SK-MEL-5 (cell line): ENCODE results near the gene TTYH3. TPM values are rescaled to one million over a fixed set of nuclear protein-coding genes. Genes with fewer than 3 reads are reported as not detected.
"Not testable (repeated sequence)": the region's sequence is repeated elsewhere in the genome, so short reads cannot be mapped to it uniquely, and the experiment has no call there.

ENCODE experiments used
- DNase-seq: peaks from one replicate; pipeline ENCODE4 v3.0.0-alpha.2; 2016; ENCODE audit warnings: low read depth, low spot score
- in situ Hi-C: cut with HindIII; loops from 2 replicates; pipeline ENCODE4 v1.10.0; 2016; ENCODE audit warnings: low sequenced_read_pairs, high pct_unique_total_duplicates, low pct_unique_long_range_greater_than_20kb
- total RNA-seq: library from RNA; depleted of rRNA; stranded (reverse); fragments of >200 nt; shearing (Covaris generic); gene quantifications from 2 replicates; pipeline ENCODE4 v1.2.3, GENCODE V29; 2014

The TTYH3 gene
- total RNA-seq, 1 experiment from 2014 or later = 156 TPM

DNA sequence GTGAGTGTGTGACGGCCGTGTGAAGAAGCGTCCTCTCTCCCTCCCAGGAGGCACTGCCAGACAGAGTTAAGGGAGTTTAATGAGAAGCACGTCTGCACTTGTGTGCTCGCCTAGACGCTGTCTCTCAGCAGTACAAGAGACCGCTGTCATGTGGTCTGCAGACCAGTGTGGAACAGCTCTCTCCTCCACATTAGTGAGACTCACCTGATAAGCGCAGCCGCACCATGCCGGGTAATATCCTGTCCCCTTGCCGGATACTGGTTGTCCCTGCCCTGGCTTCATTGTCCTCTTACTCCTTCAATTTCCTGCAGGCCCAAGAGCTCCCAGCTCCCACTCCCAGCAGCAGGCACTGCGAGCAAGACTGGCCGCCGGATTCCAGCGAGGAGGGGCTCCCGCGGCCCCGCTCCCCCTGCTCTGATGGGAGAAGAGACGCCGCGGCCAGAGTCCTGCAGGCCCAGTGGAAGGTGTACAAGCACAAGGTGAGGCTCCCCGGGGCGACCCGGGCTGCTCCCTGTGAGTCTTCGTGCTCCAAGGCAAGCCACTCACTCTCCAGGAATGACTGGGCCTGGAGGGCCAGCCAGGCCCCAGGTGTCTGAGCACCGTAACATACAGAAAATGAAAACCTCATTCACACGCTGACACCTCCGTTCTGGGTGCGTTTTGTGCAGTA is 33.5 kb upstream of the TTYH3 start:
- DNase-seq = no peak
- in situ Hi-C loops = no loop called here

DNA sequence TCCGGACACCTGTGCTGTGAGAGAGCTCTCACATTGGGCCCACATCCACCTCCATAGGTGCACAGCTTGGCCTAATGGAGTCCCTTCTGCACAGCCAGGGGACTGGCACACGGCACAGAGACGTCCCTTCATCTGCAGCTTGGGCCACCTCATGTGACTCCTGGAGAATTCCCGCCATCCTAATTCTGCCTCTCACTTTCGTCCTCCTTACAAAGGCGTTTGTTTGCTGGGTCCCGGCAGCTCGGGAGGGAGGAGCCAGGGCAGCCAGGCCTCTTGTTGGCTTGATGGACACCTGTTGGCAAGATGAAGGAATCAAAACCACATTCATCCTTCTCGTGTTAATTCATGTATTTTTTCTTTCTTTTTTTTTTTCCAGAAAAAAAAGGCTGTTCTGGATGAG is 30.7 kb upstream of the TTYH3 start:
- DNase-seq = peak; percentile 92
- in situ Hi-C loops = no loop called here

DNA sequence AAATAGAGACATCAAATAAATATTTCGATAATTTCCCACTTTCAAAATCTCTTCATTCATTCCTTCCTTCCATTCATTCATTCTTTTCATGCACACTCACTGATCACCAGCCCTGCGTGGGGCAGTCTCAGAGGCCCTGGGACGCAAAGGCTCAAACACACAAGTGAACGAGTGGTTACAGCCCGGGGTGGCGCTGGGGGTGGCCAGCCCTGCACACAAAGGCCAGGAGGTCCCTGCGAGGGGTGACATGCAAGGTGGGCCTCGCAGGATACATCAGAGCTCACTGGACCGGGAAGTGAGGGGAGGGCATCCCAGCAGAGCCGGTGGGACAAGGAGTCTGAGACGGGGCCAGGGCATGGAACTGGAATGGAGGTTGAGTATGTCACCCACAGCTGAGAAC is 29.9 kb upstream of the TTYH3 start:
- in situ Hi-C loops = no loop called here

DNA sequence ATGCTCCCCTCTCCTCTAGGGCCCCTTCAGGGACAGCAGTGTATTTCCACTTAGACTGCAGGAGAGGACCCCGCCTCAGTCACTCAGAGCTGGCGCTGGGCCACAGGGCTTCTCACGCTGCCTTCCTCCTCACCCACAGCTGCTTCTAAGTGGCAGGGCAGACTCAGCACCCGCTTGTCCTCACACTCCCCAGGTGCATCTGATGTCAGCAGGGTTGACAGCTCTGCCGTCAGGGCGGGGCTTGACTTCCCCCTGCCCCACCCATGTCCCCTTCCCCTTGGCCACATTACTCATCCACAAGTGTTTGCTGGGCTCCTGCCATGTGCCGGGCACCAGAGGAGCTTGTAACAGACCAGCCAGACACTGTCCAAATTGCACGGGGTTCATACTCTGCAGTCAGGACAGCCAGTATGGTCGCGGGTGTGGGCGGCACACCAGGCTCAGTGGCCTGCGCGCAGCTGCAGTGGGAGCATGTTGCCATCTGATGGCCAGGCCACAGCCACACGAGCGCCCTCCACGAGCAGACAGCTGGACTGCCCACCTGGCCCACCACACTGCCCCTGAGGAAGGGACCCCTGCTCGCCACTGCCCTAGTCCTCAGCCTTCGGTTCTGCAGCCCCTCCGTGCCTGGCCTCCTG is 29.3 kb upstream of the TTYH3 start:
- DNase-seq = no peak
- in situ Hi-C loops = no loop called here

More for the DNA sequence above, 29.9 kb upstream of the TTYH3 start:
- DNase-seq = no peak

DNA sequence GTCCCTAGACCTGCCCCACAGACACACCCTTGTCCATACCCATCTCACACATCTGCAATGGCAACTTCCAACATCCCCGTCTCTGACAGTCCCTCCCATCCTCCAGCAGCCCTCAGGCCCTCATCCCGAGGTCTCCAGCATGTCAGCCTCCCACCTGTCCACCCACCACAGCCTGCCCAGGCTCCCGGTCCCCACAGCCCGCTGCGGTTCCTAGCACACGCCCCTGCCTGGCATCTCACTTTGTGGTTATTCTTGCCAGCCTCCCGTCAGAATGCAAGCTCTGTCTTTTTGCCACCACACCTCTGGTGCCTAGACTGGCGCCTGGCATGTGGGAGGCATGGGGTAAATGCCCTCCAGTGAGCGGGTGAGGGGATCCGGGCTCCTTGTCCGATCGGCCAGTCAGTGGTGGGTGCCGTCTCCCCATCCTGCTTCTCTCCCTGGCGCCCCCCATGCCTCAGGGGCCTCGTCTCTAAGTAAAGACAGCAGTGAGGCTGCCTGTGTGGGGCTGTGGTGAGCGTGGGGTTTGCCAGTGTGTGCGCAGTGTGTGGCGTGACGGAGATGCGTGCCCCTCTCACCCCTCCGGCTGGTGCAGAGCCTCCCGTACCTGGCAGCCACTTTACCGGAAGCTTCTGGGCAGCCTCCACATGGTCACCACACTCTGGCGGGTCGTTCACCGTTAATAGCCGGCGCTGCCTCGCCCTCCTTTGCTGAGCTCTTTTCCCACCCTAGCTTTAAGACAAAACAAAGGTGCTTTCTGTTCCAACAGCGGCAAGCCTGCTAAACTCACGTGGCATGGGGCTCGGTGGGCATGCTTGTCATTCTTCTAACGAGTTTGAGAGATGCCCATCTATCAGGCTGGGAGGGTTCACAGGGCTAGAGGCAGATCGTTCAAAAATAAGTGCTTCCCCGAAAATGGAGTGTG is 28.5 kb upstream of the TTYH3 start:
- in situ Hi-C loops = no loop called here
- no peak for DNase-seq

DNA sequence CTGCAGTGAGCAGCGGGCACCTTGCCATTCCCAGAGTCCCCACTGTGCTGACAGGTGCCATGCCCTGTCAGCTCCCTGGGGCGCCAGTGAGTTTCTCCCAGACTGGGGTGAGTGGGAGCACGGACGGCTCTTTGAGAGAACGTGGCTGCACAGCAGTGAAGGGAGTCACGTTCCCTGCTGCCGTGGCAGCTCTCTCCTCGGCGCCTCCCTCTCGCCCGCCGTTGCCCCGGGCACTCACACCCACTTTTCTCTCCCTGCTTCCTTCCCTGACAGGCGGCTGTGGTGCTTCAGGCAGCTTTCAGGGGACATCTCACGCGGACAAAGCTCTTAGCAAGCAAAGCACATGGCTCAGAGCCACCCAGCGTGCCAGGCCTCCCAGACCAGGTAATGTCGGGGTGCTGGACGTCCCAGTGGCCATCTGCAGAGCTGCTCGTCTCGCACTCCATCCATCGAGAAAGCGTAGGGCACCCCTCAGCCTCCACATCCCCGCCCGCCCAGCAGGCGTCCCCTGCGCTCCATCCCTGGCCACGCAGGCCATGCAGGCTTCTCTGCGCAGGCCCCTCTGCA is 27.1 kb upstream of the TTYH3 start:
- in situ Hi-C loops = no loop called here
- no peak for DNase-seq

DNA sequence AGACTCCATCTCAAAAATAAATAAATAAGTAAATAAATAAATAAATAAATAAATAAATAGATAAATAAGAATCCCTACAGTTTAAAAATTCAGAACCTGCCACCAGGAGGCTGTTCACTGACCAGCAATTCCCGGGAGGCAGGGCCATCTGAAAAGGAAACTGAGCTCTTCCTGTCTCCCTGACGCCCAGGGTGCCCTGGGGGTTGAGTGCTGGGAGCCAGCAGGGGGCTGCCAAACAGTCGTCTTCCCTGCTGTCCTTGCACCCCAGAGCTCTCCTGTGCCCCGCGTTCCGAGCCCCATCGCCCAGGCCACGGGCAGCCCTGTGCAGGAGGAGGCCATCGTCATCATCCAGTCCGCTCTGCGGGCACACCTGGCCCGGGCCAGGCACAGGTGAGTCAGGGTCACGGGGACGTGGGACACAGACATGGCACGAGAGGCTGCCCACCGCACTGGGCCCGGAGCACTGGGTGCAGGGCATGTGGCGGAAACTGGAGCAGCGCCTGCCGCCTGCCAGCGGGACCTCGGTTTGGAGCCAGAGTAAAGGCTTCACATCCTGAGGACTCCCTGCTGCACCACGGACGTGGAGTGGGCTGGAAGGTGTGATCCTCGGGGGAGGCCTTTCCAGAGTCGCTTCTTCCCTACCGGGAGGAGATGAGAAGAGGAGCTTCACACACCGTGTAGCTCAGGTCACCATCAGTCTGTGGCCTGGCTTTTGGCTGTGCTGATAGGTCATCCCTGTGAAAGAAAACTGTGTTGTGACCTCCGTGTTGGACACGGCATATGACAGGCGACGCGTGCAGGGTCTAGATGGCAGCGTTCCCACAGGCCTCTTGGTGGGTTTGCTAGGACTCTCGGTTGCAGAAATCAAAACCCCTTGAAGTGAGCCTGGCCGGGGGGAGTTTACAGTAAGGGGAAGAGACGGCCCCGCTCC is 25.9 kb upstream of the TTYH3 start:
- DNase-seq = no peak
- in situ Hi-C loops = no loop called here

DNA sequence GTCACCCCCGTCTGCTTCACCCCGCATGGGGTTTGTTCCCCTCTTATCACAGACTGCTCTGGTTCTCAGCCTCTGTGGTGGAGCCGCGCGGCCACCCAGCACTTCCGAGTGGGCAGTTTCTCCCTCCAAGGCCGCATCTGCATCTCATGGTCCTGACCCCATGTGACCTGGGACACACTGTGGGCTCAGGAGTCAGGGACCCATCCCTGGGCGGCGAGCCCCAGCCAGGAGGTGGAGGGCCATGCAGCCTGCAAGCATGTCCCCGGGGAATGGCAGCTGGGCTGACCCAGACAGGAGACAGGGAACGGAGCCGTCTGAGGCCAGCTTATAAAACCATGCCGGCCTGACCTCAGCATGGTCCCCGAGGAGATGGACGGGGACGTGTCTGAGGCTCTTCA is 25.2 kb upstream of the TTYH3 start:
- no peak for DNase-seq
- in situ Hi-C loops = no loop called here

DNA sequence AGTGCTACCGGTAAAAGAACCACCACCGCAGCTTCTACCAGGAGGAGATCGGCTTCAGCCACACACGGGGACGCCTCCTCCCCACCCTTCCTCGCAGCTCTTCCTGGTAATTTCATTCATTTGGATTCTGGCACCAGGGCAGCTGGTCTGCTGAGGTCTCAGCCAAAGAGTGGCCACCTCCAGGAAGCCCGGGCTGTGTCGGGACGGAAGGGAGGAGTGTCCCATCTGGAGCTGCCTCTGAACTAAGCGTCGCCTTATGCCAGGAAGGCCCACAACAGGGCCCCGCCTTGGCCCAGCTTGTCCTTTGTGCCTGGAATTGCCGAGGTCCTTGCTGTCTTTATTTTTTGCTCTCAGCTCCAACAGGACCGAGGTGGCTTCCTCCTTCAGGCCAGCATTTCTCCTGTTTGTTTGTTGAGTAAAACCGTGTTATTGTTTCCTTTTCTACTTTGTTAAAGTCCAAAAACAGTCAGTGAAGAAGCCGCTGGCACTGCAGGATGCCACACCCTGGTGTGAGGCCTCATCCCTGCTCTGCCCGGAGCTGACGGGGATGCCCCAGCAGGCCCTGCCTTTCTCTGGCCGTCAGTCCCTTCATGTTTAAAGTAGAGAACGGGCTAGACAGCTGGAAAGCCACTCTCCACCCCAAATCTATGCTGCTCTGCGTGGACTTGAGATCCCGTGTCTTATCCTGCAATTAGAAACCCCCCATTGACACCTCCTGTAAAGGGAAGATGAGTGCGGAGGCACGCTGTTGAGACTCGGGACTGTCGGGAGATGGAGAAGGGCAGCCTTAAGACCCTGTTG is 24.5 kb upstream of the TTYH3 start:
- in situ Hi-C loops = no loop called here
- peak; percentile 46 for DNase-seq

DNA sequence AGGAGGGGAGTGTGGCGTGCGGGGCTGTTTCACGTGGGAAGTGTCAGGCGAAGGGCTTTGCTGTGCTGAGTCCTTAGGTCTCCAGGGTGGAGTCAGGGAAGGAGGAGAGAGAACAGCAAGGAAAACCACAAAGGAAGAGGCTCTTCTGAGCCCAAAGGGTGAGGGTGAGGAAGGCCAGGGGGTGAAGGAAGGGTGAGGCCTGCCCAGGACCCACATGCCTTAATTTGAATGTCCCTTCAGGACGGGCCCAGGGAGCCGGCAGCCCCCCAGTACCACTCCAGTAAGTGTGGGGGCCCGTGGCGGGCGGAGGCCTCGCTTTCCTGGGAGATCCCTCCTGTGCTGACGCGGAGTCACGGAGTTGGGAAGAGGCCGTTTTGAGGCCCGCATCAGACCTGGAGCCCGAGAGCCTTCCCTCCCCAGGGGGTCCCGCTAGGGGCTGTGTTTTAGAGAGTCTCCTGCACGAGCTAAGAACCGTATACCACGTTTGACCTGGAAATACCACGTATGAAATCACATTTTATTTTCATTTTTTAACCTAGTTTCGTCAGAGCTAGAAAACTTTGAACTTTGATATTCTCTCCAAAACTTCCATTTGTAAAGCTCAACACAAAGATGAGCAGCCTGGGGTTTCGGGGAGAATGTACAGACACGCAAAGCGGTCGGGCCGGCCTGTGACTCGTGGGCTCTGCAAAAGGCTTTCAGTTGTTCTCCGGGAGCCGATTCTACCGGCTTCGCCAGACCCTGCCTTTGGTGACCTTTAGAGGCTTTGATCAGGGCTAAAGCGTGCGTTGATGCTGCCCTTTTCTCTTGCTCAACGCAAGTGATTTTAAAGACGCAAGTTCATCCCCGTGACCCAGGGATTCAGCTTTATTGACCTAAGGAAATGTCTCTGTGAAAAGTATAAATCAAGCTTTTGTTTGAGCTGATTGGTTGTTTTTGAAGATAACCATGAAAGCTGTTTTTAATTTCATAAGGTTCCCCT is 23.6 kb upstream of the TTYH3 start:
- in situ Hi-C loops = no loop called here
- peak; percentile 100 for DNase-seq

DNA sequence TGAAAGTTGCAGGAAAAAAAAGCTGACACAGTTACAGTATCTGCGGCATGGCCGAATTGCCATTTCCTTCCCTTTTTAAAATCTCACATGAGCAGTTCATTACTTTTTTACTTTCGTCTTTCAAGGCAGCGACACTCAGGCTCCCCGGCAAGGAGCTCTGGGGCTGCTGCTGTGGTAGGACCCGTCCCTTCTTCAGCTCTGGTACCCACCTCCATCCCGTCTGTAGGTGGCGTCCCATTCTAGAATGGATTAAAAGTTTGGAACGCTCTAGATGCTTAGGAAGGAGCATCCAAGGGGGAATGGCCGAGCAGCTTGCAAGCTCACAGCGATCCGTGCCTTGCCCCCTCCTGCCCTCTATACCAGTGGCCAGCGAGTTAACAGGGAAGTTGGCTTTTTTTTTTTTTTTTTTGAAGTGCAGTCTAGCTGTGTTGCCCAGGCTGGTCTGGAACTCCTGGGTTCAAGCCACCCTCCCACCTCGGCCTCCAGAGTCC is 22.8 kb upstream of the TTYH3 start:
- in situ Hi-C loops = no loop called here
- peak; percentile 96 for DNase-seq

DNA sequence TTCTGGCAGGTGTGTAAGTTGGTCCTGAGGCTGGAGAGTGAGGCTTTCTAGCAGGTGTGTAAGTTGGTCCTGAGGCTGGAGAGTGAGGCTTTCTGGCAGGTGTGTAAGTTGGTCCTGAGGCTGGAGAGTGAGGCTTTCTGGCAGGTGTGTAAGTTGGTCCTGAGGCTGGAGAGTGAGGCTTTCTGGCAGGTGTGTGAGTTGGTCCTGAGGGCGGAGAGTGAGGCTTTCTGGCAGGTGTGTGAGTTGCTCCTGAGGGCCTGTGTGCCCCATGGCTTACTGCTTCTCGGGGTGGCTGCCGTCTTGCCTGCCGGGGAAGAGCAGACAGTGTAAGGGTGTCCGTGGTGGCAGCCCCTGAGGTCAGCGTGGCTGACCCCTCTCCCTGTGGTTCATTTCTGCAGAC is 22.1 kb upstream of the TTYH3 start:
- DNase-seq, in situ Hi-C loops: not testable (repeated sequence)

DNA sequence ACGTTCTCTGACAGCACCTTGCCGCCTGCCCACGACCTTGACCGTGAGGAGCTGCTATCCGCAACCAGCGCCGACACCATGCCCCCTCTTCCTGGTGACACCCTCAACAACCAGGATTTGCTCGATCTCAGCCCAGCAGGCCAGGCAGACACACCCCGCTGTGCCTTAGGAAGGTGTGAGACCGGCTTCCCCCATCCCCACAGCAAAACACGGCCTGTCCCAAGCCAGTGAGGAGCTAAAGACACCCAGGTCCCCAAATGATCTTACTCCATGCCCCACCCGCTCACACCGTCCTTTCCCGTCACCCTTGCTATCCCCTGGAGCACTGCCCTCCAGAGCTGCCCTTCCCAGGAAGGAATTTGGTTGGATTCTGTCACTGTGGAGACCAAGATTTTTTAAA is 21.3 kb upstream of the TTYH3 start:
- no peak for DNase-seq

DNA sequence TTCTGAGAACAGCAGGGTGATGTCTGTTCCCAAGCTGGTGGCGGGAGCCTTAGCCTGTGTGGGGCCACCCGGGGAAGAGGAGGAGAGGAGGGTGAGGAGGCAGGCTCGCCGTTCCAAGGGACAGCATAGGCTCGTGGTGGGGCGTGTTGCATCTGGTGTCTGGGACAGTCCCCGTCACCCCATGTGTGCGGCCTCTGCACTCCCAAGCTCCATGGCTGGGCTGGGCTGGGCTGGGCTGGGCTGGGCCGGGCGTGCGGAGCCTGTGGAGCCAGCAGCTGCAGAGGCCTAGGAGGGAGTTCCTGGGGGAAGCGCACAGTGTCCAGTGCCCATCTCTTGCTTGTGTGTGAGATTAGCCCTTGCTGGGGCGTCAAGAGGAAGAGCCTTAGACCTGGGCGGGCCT is 20.9 kb upstream of the TTYH3 start:
- no peak for DNase-seq
- in situ Hi-C loops = no loop called here

More for the DNA sequence above, 21.3 kb upstream of the TTYH3 start:
- in situ Hi-C loops = no loop called here

DNA sequence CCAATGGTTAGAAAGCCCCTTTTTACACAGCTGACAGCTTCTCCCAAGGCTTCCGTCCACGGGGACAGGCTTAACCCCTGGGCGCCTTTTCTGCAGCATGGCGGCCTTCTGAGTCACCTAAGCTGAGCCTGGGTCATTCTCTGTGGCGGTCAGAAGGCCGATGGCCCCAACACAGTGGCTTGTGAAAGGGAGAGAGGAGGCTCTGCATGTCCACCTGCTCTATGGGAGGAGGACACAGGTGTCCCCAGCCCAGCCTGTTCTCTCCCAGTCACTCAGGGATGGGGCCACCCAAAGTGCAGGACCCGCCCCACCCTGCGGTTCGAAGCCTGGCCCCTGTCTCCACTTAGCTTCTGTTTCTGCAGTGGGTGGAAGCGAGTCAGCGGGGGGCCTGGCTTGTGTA is 20.4 kb upstream of the TTYH3 start:
- DNase-seq = no peak
- in situ Hi-C loops = no loop called here
